ENCODE results near the gene C16orf87. TPM values are rescaled to one million over a fixed set of nuclear protein-coding genes. Genes with fewer than 3 reads are reported as not detected.

Gene C16orf87
- total RNA-seq, 1 experiment from 2014 or later: 10.2 TPM

DNA sequence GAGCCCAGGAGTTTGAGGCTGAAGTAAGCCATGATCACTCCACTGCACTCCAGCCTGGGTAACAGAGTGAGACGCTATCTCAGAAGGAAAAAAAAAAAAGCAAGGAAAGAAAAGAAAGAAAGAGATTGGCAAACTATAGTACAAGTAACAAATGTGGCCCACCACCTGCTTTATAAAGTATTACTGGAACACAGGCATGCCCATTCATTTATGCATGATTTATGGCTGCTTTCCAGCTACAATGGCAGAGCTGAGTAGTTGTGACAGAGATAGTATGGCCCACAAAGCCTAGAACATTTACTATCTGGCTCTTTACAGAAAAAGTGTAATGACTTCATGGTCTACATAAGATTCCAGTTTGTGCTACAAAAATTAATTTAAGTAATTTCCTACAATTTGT, 23.6 kb downstream of the C16orf87 start:
- DNase-seq (ENCODE audit: low read depth, low spot score) (no peak), ATAC-seq (no peak)
- ChIA-PET CTCF (interaction anchor here (2.3 kb wide), 1 partner anchor 134 kb away, joined by 6 read pairs; no protein-coding TSS in a partner anchor), POLR2A (interaction anchor here (0.6 kb wide), 1 partner anchor 22 kb away, joined by 4 read pairs; no protein-coding TSS in a partner anchor), RAD21 (ENCODE audit: low non-redundant PET in 1 of 2, low total read pairs in 2 of 2, uncharacterized antibody in 2 of 2, unreplicated experiment in 2 of 2) (no interaction called here)
- no peaks in the 10 kb centered on the region for H3K36me3 ChIP-seq (ENCODE audit: control insufficient read depth in 1 of 2, insufficient read depth in 2 of 2, low read length in 2 of 2)
- H3K9ac ChIP-seq (ENCODE audit: low read length): no peak overlapping the region
- intact Hi-C loops (cut with micrococcal nuclease): loop anchor here (10.0 kb wide), 1 partner anchor 253 kb away; no protein-coding TSS in a partner anchor
- no peak overlapping the region for H3K4me3 ChIP-seq (replicated peaks in 1 of 2; ENCODE audit: low read depth in 1 of 2, low read length in 2 of 2)
- H3K9me3 ChIP-seq (ENCODE audit: control insufficient read depth in 1 of 2, insufficient read depth in 1 of 2, low read depth in 1 of 2, low read length in 2 of 2): no peaks in the 10 kb centered on the region
- H3K27ac ChIP-seq (ENCODE audit: low read depth, low read length): no peak overlapping the region
- H3K79me2 ChIP-seq (ENCODE audit: insufficient read depth, low read length): peaks cover 16% of the 10 kb centered on the region; the same call in 1 of the 2 replicates
- no peak overlapping the region for H2AFZ ChIP-seq (ENCODE audit: low read depth, low read length, poor library complexity, severe bottlenecking)
- H4K20me1 ChIP-seq (ENCODE audit: insufficient read depth): no peaks in the 10 kb centered on the region
- H3K4me1 ChIP-seq (ENCODE audit: control insufficient read depth in 1 of 2, insufficient read depth in 2 of 2, low read length in 2 of 2): peaks cover 4 to 9% of the 10 kb centered on the region in 2 experiments; a peak in 3 of 4 replicates
- no peaks in the 10 kb centered on the region for H3K9me2 ChIP-seq (ENCODE audit: insufficient read depth)
- H3K4me2 ChIP-seq (ENCODE audit: low read length): no peak overlapping the region
- no peak for TF ChIP-seq JUND (IDR thresholded peaks at IDR 0.05)
- TF ChIP-seq, protein P1, sequence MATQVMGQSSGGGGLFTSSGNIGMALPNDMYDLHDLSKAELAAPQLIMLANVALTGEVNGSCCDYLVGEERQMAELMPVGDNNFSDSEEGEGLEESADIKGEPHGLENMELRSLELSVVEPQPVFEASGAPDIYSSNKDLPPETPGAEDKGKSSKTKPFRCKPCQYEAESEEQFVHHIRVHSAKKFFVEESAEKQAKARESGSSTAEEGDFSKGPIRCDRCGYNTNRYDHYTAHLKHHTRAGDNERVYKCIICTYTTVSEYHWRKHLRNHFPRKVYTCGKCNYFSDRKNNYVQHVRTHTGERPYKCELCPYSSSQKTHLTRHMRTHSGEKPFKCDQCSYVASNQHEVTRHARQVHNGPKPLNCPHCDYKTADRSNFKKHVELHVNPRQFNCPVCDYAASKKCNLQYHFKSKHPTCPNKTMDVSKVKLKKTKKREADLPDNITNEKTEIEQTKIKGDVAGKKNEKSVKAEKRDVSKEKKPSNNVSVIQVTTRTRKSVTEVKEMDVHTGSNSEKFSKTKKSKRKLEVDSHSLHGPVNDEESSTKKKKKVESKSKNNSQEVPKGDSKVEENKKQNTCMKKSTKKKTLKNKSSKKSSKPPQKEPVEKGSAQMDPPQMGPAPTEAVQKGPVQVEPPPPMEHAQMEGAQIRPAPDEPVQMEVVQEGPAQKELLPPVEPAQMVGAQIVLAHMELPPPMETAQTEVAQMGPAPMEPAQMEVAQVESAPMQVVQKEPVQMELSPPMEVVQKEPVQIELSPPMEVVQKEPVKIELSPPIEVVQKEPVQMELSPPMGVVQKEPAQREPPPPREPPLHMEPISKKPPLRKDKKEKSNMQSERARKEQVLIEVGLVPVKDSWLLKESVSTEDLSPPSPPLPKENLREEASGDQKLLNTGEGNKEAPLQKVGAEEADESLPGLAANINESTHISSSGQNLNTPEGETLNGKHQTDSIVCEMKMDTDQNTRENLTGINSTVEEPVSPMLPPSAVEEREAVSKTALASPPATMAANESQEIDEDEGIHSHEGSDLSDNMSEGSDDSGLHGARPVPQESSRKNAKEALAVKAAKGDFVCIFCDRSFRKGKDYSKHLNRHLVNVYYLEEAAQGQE (IDR thresholded peaks at IDR 0.05; ENCODE audit: low read depth): no peak
- TF ChIP-seq ZFX (IDR thresholded peaks at IDR 0.05): no peak
- TF ChIP-seq YY1 (IDR thresholded peaks at IDR 0.05; ENCODE audit: extremely low read depth, insufficient replicate concordance, low read depth, low read length): no peak
- TF ChIP-seq, protein P2, sequence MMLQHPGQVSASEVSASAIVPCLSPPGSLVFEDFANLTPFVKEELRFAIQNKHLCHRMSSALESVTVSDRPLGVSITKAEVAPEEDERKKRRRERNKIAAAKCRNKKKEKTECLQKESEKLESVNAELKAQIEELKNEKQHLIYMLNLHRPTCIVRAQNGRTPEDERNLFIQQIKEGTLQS (IDR thresholded peaks at IDR 0.05): no peak
- no peak for TF ChIP-seq SRF (IDR thresholded peaks at IDR 0.05; ENCODE audit: low read depth)
- TF ChIP-seq ZNF274 (IDR thresholded peaks at IDR 0.05; ENCODE audit: low read depth, low read length): no peak
- no peak for TF ChIP-seq EGR1 (IDR thresholded peaks at IDR 0.05; ENCODE audit: low read depth)
- no TSS peak for BruUV-seq (replicated peaks)
- H3K27me3 ChIP-seq (ENCODE audit: insufficient read depth, low read length): no peaks in the 10 kb centered on the region

All from HCT116 (cell line).